ENCODE measurements around the gene FBLN5.
A peak's percentile ranks its signal among the peaks of the same experiment; 100 is the strongest.

FBLN5 gene

DNA sequence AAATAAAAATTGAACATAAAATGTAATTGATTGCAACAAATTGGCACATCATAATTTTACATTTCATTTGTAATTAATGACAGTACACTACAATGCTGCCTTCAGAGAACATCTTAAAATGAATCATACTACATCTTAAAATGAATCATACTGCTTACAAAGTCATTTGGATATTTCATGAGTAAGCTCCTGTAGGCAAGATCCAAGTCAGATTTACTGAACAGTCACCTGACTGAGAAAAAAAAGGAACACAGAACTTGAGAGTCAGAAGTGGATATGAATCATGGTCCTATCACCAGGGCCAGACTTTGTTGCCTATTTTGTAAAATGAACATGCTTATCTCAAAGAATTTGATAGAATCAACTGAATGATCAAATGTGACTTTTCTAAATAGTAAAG is 32.7 kb upstream of the FBLN5 start:
- H3K4me3 ChIP-seq (replicated peaks; ENCODE audit: low read depth, low read length): no peak overlapping the region
- DNase-seq (ENCODE audit: extremely low read depth, low read depth): peak; percentile 30
- TF ChIP-seq, protein P1, sequence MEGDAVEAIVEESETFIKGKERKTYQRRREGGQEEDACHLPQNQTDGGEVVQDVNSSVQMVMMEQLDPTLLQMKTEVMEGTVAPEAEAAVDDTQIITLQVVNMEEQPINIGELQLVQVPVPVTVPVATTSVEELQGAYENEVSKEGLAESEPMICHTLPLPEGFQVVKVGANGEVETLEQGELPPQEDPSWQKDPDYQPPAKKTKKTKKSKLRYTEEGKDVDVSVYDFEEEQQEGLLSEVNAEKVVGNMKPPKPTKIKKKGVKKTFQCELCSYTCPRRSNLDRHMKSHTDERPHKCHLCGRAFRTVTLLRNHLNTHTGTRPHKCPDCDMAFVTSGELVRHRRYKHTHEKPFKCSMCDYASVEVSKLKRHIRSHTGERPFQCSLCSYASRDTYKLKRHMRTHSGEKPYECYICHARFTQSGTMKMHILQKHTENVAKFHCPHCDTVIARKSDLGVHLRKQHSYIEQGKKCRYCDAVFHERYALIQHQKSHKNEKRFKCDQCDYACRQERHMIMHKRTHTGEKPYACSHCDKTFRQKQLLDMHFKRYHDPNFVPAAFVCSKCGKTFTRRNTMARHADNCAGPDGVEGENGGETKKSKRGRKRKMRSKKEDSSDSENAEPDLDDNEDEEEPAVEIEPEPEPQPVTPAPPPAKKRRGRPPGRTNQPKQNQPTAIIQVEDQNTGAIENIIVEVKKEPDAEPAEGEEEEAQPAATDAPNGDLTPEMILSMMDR (IDR thresholded peaks at IDR 0.05; ENCODE audit: low read depth, low read length, missing control alignments): no peak

- DNase-seq (ENCODE audit: extremely low read depth, low read depth): no peak
- no peak overlapping the region for H3K4me3 ChIP-seq (replicated peaks; ENCODE audit: low read depth, low read length)
- TF ChIP-seq, protein P1 (IDR thresholded peaks at IDR 0.05; ENCODE audit: low read depth, low read length, missing control alignments): no peak
Measured at GRCh38 chr14:91977884-91978283, 30.4 kb upstream of the FBLN5 start.

- no peak for DNase-seq (ENCODE audit: extremely low read depth, low read depth)
- TF ChIP-seq, protein P1 (IDR thresholded peaks at IDR 0.05; ENCODE audit: low read depth, low read length, missing control alignments): no peak
- no peak overlapping the region for H3K4me3 ChIP-seq (replicated peaks; ENCODE audit: low read depth, low read length)
Measured at GRCh38 chr14:91975763-91976162, 28.3 kb upstream of the FBLN5 start.

DNA sequence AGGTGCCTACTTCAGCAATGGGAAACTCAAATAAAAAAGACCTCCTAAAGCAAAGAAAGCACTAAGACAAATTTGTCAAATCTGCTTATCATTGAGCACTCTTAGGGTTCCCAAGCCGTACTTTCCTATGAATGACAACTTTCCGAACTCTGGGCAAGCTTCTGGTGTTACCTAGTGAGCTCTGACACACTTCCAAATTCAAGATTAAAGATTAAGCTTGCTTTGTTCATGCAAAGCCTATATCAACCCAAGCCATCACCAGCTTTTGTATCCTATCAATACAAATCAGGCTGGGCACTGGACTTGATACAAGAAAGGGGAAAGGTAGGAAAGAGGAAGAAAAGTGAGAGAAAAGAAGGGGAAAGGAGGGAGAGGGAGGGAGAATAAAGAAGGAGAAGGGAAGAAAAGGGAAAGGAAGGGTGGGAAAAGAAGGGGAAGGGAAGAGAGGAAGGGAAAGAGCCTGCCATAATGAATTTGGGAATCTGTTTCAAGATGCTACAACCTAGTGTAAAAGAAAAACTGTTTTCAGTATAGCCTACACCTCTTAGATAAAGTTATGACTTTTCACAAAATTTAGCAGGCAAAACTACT is 23.8 kb upstream of the FBLN5 start:
- no peak for DNase-seq (ENCODE audit: extremely low read depth, low read depth)
- H3K4me3 ChIP-seq (replicated peaks; ENCODE audit: low read depth, low read length): no peak overlapping the region
- TF ChIP-seq, protein P1 (IDR thresholded peaks at IDR 0.05; ENCODE audit: low read depth, low read length, missing control alignments): no peak

DNA sequence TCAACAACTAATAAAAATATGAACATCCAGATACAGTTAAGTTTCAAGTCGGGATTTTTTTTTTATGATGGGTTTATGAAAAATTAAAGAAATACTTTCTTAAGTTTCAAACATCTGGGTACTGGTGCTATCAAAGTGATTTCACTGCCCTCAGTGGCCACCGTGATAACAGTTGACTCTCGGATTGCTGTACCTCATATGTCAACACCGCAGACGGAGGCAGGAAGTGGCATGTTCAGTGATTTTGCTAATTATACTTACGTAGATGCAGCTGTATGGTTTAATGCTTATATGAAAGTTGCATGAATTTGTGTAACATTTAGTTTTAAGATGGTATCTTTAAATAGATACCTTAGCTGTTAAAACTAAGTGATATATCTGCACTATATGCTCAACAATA is 20.8 kb upstream of the FBLN5 start:
- no peak overlapping the region for H3K4me3 ChIP-seq (replicated peaks; ENCODE audit: low read depth, low read length)

GRCh38 chr14:91964724-91965123 is 17.2 kb upstream of the FBLN5 start:
- no peak overlapping the region for H3K4me3 ChIP-seq (replicated peaks; ENCODE audit: low read depth, low read length)
- TF ChIP-seq, protein P1 (IDR thresholded peaks at IDR 0.05; ENCODE audit: low read depth, low read length, missing control alignments): no peak
- no peak for DNase-seq (ENCODE audit: extremely low read depth, low read depth)

More for the DNA sequence above, 20.8 kb upstream of the FBLN5 start:
- TF ChIP-seq, protein P1 (IDR thresholded peaks at IDR 0.05; ENCODE audit: low read depth, low read length, missing control alignments): no peak
- DNase-seq (ENCODE audit: extremely low read depth, low read depth): no peak

- no peak overlapping the region for H3K4me3 ChIP-seq (replicated peaks; ENCODE audit: low read depth, low read length)
- TF ChIP-seq, protein P1 (IDR thresholded peaks at IDR 0.05; ENCODE audit: low read depth, low read length, missing control alignments): no peak
- DNase-seq (ENCODE audit: extremely low read depth, low read depth): no peak
Measured at GRCh38 chr14:91964011-91964410, 16.5 kb upstream of the FBLN5 start.
